Loucy (cell line): ENCODE measurements around the gene STRN.
"Not testable (repeated sequence)": the region's sequence is repeated elsewhere in the genome, so short reads cannot be mapped to it uniquely, and the experiment has no call there.

Experiments
- EZH2phosphoT487 ChIP-seq: fragments of 200-600 bp; IDR thresholded peaks from 2 replicates; pipeline ENCODE4 v1.6.1; 2018; ENCODE audit warnings: antibody characterized with exemption, mild to moderate bottlenecking, moderate library complexity, borderline replicate concordance
- TF ChIP-seq, protein P1 (sequence below): fragments of 200-600 bp; sonication (generic); conservative IDR thresholded peaks from 2 replicates; pipeline ENCODE4 v1.5.1; 2014; ENCODE audit warnings: mild to moderate bottlenecking, antibody characterized with exemption, low read length

DNA sequence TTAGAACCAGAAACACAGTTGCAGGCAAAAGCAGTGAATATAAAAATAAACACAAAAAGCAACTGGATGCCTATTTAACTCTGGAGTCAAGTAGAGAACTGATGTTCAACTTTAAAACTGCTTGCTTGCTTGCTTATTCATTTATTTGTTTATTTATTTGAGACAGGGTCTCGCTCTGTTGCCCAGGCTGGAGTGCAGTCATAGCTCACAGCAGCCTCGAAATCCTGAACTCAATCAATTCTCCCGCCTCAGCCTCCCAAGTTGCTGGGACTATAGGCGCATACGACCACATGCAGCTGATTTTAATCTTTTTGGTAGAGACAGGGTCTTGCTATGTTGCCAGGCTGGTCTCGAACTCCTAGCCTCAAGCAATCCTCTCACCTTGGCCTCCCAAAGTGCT is 34.6 kb downstream of the STRN start:
- TF ChIP-seq EZH2phosphoT487, result not testable (repeated sequence)
- TF ChIP-seq, protein P1, sequence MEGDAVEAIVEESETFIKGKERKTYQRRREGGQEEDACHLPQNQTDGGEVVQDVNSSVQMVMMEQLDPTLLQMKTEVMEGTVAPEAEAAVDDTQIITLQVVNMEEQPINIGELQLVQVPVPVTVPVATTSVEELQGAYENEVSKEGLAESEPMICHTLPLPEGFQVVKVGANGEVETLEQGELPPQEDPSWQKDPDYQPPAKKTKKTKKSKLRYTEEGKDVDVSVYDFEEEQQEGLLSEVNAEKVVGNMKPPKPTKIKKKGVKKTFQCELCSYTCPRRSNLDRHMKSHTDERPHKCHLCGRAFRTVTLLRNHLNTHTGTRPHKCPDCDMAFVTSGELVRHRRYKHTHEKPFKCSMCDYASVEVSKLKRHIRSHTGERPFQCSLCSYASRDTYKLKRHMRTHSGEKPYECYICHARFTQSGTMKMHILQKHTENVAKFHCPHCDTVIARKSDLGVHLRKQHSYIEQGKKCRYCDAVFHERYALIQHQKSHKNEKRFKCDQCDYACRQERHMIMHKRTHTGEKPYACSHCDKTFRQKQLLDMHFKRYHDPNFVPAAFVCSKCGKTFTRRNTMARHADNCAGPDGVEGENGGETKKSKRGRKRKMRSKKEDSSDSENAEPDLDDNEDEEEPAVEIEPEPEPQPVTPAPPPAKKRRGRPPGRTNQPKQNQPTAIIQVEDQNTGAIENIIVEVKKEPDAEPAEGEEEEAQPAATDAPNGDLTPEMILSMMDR, result not testable (repeated sequence)
